SK-N-SH (cell line): Measurements from ENCODE around the gene TMEM269. TPM values are rescaled to one million over a fixed set of nuclear protein-coding genes. Genes with fewer than 3 reads are reported as not detected.

Experiments used
- CTCF ChIA-PET: fragments of 300-600, 350-600 bp; formaldehyde crosslinking; extraction: SDS; loops from one replicate; lab custom pipeline; 2021; lab: Yijun Ruan, JAX
- POLR2A ChIA-PET: fragments of 350-600 bp; sonication (Branson Sonifier 250); formaldehyde crosslinking; extraction: SDS; loops from one replicate; lab custom pipeline; 2020; ENCODE audit warnings: antibody characterized with exemption, inconsistent platforms; lab: Yijun Ruan, JAX
- DNase-seq: peaks from one replicate; pipeline ENCODE4 v3.0.0; 2012
- H2AFZ ChIP-seq: fragments of 200-600 bp; sonication (generic); 2 replicates; pipeline ENCODE4 v1.8.1; 2016; ENCODE audit warnings: antibody characterized with exemption, mild to moderate bottlenecking, low read depth
- H3F3A ChIP-seq: fragments of 200-600 bp; sonication (generic); replicated peaks from 2 replicates; pipeline ENCODE3; 2016; ENCODE audit warnings: antibody characterized with exemption, mild to moderate bottlenecking; ENCODE audit not compliant: insufficient read depth
- H3K27ac ChIP-seq, 2 experiments: fragments of 200-500 bp in 1 of 2; fragments of 200-600 bp in 1 of 2; sonication (Bioruptor generic) in 1 of 2; sonication (generic), shearing (Covaris generic) in 1 of 2; 2 replicates each; pipeline versions ENCODE4 v1.5.1 to v1.6.1; 2014 to 2016; ENCODE audit warnings: low read depth in 2 of 2, inconsistent platforms in 1 of 2, low read length in 1 of 2, mild to moderate bottlenecking in 1 of 2, mixed read lengths in 1 of 2
- H3K27me3 ChIP-seq: fragments of 200-600 bp; sonication (generic), shearing (Covaris generic); 2 replicates; pipeline ENCODE4 v1.6.1; 2016; ENCODE audit warnings: mixed run types; ENCODE audit not compliant: insufficient read depth
- H3K36me3 ChIP-seq, 2 experiments: fragments of 200-500 bp in 1 of 2; fragments of 200-600 bp in 1 of 2; sonication (Bioruptor generic) in 1 of 2; sonication (generic) in 1 of 2; replicated peaks in 1 of 2; 2 replicates each; pipeline versions ENCODE3 to v1.5.1; 2014 to 2016; ENCODE audit warnings: low read length in 1 of 2, mild to moderate bottlenecking in 1 of 2; ENCODE audit not compliant: insufficient read depth in 2 of 2, control insufficient read depth in 1 of 2
- H3K4me1 ChIP-seq, 2 experiments: fragments of 200-500 bp in 1 of 2; fragments of 200-600 bp in 1 of 2; sonication (Bioruptor generic) in 1 of 2; sonication (generic), shearing (Covaris generic) in 1 of 2; 2 replicates each; pipeline versions ENCODE4 v1.5.1 to v1.6.1; 2014 to 2016; ENCODE audit warnings: low read depth in 1 of 2, low read length in 1 of 2, mixed run types in 1 of 2; ENCODE audit not compliant: insufficient read depth in 2 of 2, control insufficient read depth in 1 of 2
- H3K4me2 ChIP-seq: fragments of 200-600 bp; sonication (generic), shearing (Covaris generic); 2 replicates; pipeline ENCODE4 v1.6.1; 2017; ENCODE audit warnings: mixed run types
- H3K4me3 ChIP-seq, 2 experiments: fragments of 200-500 bp in 1 of 2; fragments of 200-600 bp in 1 of 2; sonication (Bioruptor generic) in 1 of 2; sonication (generic), shearing (Covaris generic) in 1 of 2; 2 replicates each; pipeline versions ENCODE4 v1.5.1 to v1.8.1; 2014 to 2016; ENCODE audit warnings: low read depth in 2 of 2, inconsistent platforms in 1 of 2, low read length in 1 of 2, mild to moderate bottlenecking in 1 of 2, mixed read lengths in 1 of 2, moderate library complexity in 1 of 2
- H3K79me2 ChIP-seq: fragments of 200-600 bp; sonication (generic); 2 replicates; pipeline ENCODE4 v1.8.1; 2017; ENCODE audit warnings: mild to moderate bottlenecking; ENCODE audit not compliant: insufficient read depth
- H3K9ac ChIP-seq: fragments of 200-600 bp; sonication (generic); 2 replicates; pipeline ENCODE4 v1.6.1; 2017; ENCODE audit warnings: mixed run types
- H3K9me2 ChIP-seq: fragments of 200-600 bp; sonication (generic); 2 replicates; pipeline ENCODE4 v1.6.1; 2017; ENCODE audit warnings: mixed run types
- H3K9me3 ChIP-seq: fragments of 200-600 bp; sonication (generic); 2 replicates; pipeline ENCODE4 v1.6.1; 2017; ENCODE audit warnings: mixed run types, mild to moderate bottlenecking, moderate library complexity
- H4K20me1 ChIP-seq: fragments of 200-600 bp; sonication (generic); 2 replicates; pipeline ENCODE4 v1.6.1; 2017; ENCODE audit warnings: mild to moderate bottlenecking, mixed run types; ENCODE audit not compliant: insufficient read depth
- CHD2 ChIP-seq: fragments of 150-350 bp; IDR thresholded peaks from 2 replicates; pipeline ENCODE4 v1.6.1; 2018; ENCODE audit warnings: low read length; ENCODE audit not compliant: partially characterized antibody
- CTCF ChIP-seq: fragments of 200-600 bp; sonication (generic); IDR thresholded peaks from 2 replicates; pipeline ENCODE4 v1.6.1; 2017; ENCODE audit warnings: antibody characterized with exemption, mild to moderate bottlenecking, moderate library complexity
- ELF1 ChIP-seq: IDR thresholded peaks from 2 replicates; pipeline ENCODE4 v1.4.0; 2012
- FOXJ3 ChIP-seq: sonication (generic); formaldehyde crosslinking; IDR thresholded peaks from 2 replicates; pipeline ENCODE4 v1.5.1; 2020; ENCODE audit warnings: mild to moderate bottlenecking, missing genetic modification reagents
- IRF3 ChIP-seq: fragments of 150-350 bp; IDR thresholded peaks from 2 replicates; pipeline ENCODE4 v1.6.1; 2016; ENCODE audit warnings: mild to moderate bottlenecking, low read depth, low read length
- MAX ChIP-seq: IDR thresholded peaks from 2 replicates; pipeline ENCODE4 v1.4.0; 2012; ENCODE audit warnings: low read depth
- MXI1 ChIP-seq: IDR thresholded peaks from 2 replicates; pipeline ENCODE4 v1.6.1; 2012; ENCODE audit warnings: mild to moderate bottlenecking, low read depth, low read length, improper control_type of control experiment
- RAD21 ChIP-seq: IDR thresholded peaks from 2 replicates; pipeline ENCODE4 v1.6.1; 2012; ENCODE audit warnings: mild to moderate bottlenecking, low read length
- RCOR1 ChIP-seq: fragments of 150-350 bp; IDR thresholded peaks from 2 replicates; pipeline ENCODE4 v1.6.1; 2017; ENCODE audit warnings: antibody characterized with exemption, low read length
- REST ChIP-seq: IDR thresholded peaks from 2 replicates; pipeline ENCODE4 v1.6.1; 2012; ENCODE audit warnings: mild to moderate bottlenecking, low read depth, low read length, moderate library complexity
- RFX5 ChIP-seq: IDR thresholded peaks from 2 replicates; pipeline ENCODE4 v1.6.1; 2012; ENCODE audit warnings: mild to moderate bottlenecking, improper control_type of control experiment, low read length
- SMC3 ChIP-seq: IDR thresholded peaks from 2 replicates; pipeline ENCODE4 v1.6.1; 2012; ENCODE audit warnings: low read depth, low read length, improper control_type of control experiment
- USF2 ChIP-seq: fragments of 150-350 bp; IDR thresholded peaks from 2 replicates; pipeline ENCODE4 v1.6.1; 2017; ENCODE audit warnings: antibody characterized with exemption, low read length, low read depth, borderline replicate concordance
- ZBTB33 ChIP-seq: IDR thresholded peaks from 2 replicates; pipeline ENCODE4 v1.4.0; 2012; ENCODE audit warnings: low read depth, borderline replicate concordance
- WGBS: methylation state at CpG from one replicate; pipeline ENCODE4 v1.1.6; 2017; ENCODE audit warnings: low lambda C conversion rate; 5-methylcytosine and 5-hydroxymethylcytosine counted together
- polyA plus RNA-seq, 3 experiments: library from polyadenylated mRNA; depleted of rRNA; stranded (reverse); fragments of >200 nt; gene quantifications; 2 replicates each; pipeline ENCODE4 v1.2.3, GENCODE V29; 2012

The TMEM269 gene
- polyA plus RNA-seq, 1 of the 3 experiments (the other 2 are of a cell fraction) = 0.05 TPM

- no peak for TF ChIP-seq CTCF
- TF ChIP-seq REST = no peak
- TF ChIP-seq FOXJ3 (CRISPR knock-in tag) = no peak
- TF ChIP-seq IRF3 = no peak
These were observed 33.2 kb downstream of the TMEM269 start (continued) for GRCh38 chr1:42817976-42818375.

- Histone ChIP-seq H2AFZ (no peak overlapping the region), H3K9me3 (no peaks in the 10 kb centered on the region), H3F3A (peaks cover 5% of the 10 kb centered on the region), H3K27me3 (no peaks in the 10 kb centered on the region), H3K79me2 (peaks cover 30% of the 10 kb centered on the region), H3K9me2 (no peaks in the 10 kb centered on the region), H3K36me3 (peaks cover 0 to 4% of the 10 kb centered on the region in 2 experiments), H4K20me1 (no peaks in the 10 kb centered on the region; the same call in 1 of the 2 replicates), H3K9ac (no peak overlapping the region), H3K4me3 (no peak overlapping the region), H3K4me1 (peaks cover 23 to 27% of the 10 kb centered on the region in 2 experiments; a peak in 3 of 4 replicates), H3K27ac (no peak overlapping the region), H3K4me2 (no peak overlapping the region)
- WGBS = 82% methylated on average over 1 of the region's 1 CpG
- POLR2A ChIA-PET = no interaction called here
- TF ChIP-seq USF2 = no peak
- TF ChIP-seq ZBTB33 = no peak
- TF ChIP-seq RFX5 = no peak
- TF ChIP-seq SMC3 = no peak
- no peak for TF ChIP-seq ELF1
- TF ChIP-seq CTCF = no peak
- TF ChIP-seq RAD21 = no peak
- no peak for TF ChIP-seq RCOR1
- TF ChIP-seq CHD2 = no peak
- TF ChIP-seq MAX = no peak
- no peak for TF ChIP-seq MXI1
- DNase-seq = no peak
- CTCF ChIA-PET = interaction anchor here (0.6 to 3.4 kb wide), 2 partner anchors 25 to 253 kb away, joined by 3 to 13 read pairs; partner anchors contain the start of gene ZNF691
These were observed 36.0 kb downstream of the TMEM269 start for GRCh38 chr1:42820813-42821212.
